GM11168 (cell line): ENCODE measurements around the gene STK16.
"Not testable (repeated sequence)": the region's sequence is repeated elsewhere in the genome, so short reads cannot be mapped to it uniquely, and the experiment has no call there.

Experiments
- in situ Hi-C: fragments of 300-500 bp; cut with MboI; formaldehyde crosslinking; loops from one replicate; pipeline ENCODE4 v1.12.0; 2022; ENCODE audit warnings: low sequenced_read_pairs; ENCODE audit not compliant: unreplicated experiment

The STK16 gene

GRCh38 chr2:219245148-219245898 lies at the start of gene STK16, which contains the start of gene GLB1L:
Gene STK16, plus strand, starts transcription at chr2:219245479. Its CDS starts 521 bp downstream, at chr2:219246000.
Gene GLB1L, minus strand, starts transcription at chr2:219245444. Its CDS starts 1,871 bp downstream, at chr2:219243573.
- in situ Hi-C loops: no loop called here

GRCh38 chr2:219197388-219197787 lies 47.9 kb upstream of the STK16 start:
- in situ Hi-C loops: no loop called here

- in situ Hi-C loops: no loop called here
Measured at GRCh38 chr2:219198974-219199373, 46.3 kb upstream of the STK16 start.

- in situ Hi-C loops: no loop called here
Measured at GRCh38 chr2:219199470-219200211, 45.6 kb upstream of the STK16 start.

GRCh38 chr2:219200502-219201326 lies 44.6 kb upstream of the STK16 start:
- in situ Hi-C loops: not testable (repeated sequence)

GRCh38 chr2:219201331-219201730 lies 43.9 kb upstream of the STK16 start:
- in situ Hi-C loops: not testable (repeated sequence)

- in situ Hi-C loops: no loop called here
Measured at GRCh38 chr2:219204425-219205164, 40.7 kb upstream of the STK16 start.

- in situ Hi-C loops: no loop called here
Measured at GRCh38 chr2:219205165-219205538, 40.1 kb upstream of the STK16 start.

GRCh38 chr2:219205981-219206327 lies 39.3 kb upstream of the STK16 start:
- in situ Hi-C loops: no loop called here

DNA sequence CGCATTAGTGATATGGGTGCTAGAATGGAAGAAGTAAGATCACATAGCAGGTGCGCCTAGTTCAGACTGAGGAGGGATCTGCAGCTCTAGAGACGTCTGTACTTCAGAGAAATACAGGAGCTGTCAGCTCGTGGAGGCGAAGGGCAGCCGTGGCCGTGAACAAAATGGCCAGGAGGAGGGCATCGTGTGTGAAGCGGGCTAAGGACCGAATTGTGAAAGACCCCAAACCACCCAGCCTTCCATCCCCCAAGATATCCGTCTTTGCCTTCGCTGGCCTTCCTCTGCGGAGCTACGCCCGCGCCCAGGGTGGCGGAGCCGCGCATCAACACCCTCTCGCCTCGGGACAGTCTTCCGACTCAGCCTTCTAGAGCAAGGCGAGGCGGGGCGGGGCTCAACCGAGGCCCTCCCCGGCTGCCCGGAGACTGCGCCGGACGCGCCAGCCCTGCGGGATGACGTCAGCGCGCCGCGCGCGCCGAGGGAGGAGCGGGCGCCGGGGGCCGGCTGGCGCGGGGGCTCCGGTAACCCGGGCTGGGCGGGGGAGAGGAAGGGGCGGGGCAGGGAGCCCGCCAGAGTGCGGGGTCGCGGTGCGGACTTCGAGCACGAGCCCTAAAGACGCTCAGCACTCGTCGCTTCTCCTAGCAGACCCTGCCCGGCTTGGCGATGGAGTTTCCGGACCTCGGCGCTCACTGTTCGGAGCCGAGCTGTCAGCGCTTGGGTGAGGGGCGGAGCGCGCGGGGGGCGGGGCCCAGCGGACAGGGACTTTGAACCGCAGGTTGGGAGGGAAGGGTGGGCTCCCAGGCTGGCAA lies 38.7 kb upstream of the STK16 start, which contains the start of gene ZFAND2B:
Gene ZFAND2B, plus strand, starts transcription at position 455 of the 806 bp plus-strand sequence. Its CDS starts 206 bp downstream, at position 661.
- in situ Hi-C loops: no loop called here

GRCh38 chr2:219207134-219207883 lies 38.0 kb upstream of the STK16 start:
- in situ Hi-C loops: no loop called here

GRCh38 chr2:219207884-219208740 lies 37.2 kb upstream of the STK16 start:
- in situ Hi-C loops: no loop called here

DNA sequence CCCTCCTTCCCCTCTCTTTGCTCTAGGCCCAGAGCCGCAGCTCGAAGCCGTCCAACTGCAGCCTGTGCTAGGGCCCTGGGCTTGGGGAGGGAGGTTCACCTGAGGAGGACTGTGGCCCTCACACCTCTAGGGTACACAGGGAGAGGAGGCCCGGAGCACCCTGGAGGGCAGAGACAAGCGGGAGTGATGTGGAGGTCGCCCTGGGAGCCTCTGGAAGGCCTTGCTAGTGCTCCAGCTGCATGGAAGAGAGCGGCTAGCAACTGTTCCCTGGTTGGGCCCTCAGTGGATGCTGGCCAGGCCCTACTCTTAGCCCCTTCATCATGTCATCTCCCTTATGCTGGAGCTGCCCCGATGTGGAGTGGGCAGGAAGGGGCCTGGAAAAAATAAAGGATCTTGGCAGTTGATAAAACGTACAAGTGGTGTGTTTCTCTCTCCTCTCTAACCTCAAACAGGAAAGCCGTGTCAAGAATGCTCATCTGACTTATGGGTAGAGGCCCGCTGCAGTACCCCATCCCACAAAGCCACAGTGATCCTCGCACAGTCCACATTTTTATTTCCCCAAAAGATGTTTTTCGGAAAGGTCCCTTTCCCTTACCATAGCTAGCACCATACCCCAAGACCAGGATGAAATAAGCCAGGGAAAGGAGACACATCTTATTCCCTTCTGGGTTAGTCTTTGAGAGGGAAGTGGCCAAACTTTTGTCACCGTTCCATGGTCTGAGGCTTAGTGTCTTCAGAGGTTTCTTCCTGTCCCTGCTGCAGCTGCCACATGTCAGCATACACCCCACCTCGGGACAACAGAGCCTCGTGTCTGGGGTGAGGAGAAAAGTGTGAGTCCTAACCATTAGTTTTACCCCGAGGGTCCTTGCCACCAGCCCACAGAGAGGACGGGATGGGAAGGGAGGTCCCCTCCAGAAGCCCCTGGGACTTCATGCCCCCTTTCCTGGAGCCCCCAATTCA lies 35.8 kb upstream of the STK16 start:
- in situ Hi-C loops: no loop called here

- in situ Hi-C loops: no loop called here
Measured at GRCh38 chr2:219210196-219210885, 34.9 kb upstream of the STK16 start.

DNA sequence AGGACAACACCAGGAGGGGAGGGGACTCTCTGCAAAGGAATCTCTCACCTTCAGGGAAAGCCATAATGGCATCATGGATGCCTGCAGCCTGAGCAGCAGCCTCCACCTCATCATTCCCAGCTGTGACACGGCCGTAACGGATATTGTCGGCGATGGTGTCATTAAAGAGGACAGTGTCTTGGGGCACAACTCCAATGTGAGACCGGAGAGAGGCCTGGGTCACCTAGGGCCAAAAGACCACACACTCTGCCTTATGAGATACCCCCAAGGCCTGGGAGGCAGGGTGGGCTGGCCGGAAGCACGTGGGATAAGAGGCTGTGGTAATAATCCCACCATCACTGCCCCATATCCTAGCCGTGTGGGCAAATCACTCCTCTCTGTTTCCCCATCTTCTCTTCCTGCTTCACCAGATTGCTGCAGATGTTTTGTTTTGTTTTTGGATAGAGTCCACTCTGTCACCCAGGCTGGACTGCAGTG lies 34.4 kb upstream of the STK16 start:
- in situ Hi-C loops: no loop called here

DNA sequence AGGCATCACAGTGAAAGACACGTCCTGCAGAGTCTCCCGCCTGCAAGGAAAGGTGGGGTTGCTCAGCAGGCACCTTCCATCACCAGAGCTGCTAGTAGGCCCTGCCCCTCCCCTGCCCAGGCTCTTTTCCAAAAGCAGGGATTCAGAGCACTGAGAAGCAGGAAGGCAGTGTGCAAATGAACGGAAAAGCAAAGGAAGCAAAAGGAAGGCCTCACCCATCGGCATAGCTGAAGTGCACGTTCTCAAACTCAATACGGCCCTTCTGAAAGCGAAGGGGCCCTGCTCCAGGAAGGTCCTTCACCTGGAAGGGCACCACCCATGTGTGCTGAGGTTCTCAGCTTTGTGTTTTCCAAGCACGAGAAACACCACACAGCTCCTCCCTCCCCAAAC lies 32.3 kb upstream of the STK16 start:
- in situ Hi-C loops: no loop called here
